ENCODE measurements around the gene TSEN34.
"Not testable (repeated sequence)": the region's sequence is repeated elsewhere in the genome, so short reads cannot be mapped to it uniquely, and the experiment has no call there.

TSEN34 gene

GRCh38 chr19:54239491-54240371 is 48.6 kb downstream of the TSEN34 start:
- not testable (repeated sequence) for DNase-seq (ENCODE audit: low read depth)

GRCh38 chr19:54240372-54241336 is 49.5 kb downstream of the TSEN34 start:
- DNase-seq (ENCODE audit: low read depth), result not testable (repeated sequence)

- not testable (repeated sequence) for DNase-seq (ENCODE audit: low read depth)
Measured at GRCh38 chr19:54242234-54242633, 51.1 kb downstream of the TSEN34 start.

- not testable (repeated sequence) for DNase-seq (ENCODE audit: low read depth)
Measured at GRCh38 chr19:54242646-54243045, 51.5 kb downstream of the TSEN34 start, which contains the start of gene LILRA6. Gene LILRA6 (minus strand): TSS chr19:54242790.

DNA sequence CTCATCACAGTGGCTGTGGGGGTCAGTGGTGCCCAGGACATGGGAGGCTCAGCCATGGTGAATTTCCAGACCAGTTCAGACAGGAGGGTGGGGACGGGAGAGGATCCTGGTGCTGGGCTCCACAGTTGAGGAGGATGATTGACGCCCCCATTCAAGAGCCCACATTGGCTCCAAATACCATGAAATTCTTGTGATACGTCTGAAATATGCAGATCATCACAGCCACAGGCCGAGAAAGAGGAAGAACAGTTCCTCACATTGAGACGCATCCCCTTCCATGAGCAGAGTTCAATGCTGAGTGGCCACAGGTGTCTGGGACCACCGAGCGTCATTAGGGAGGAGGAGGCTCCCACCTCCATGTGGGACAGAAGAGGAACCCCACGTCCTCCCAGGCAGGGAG is 52.7 kb downstream of the TSEN34 start:
- not testable (repeated sequence) for DNase-seq (ENCODE audit: low read depth)

Measured in EH (cell line).